Calu3 (cell line): ENCODE results near the gene PLEKHO2. TPM values are rescaled to one million over a fixed set of nuclear protein-coding genes. Genes with fewer than 3 reads are reported as not detected.

Source experiments
- BruUV-seq: library from RNA; stranded (reverse); fragments of 400-500 nt; replicated peaks from 2 replicates; lab custom pipeline; 2021; lab: Mats Ljungman, UMichigan
- CTCF ChIA-PET: fragments of 300-600 bp; sonication (Branson Sonifier 250); formaldehyde crosslinking; loops from one replicate; lab custom pipeline; 2022; ENCODE audit warnings: antibody characterized with exemption; lab: Charles Lee
- DNase-seq: peaks from one replicate; pipeline ENCODE4 v3.0.0; 2022
- H3K27ac Mint-ChIP-seq: one replicate; pipeline ENCODE4 v1.8.0; 2022; ENCODE audit warnings: mixed read lengths; ENCODE audit not compliant: unreplicated experiment
- H3K27me3 Mint-ChIP-seq: one replicate; pipeline ENCODE4 v1.8.0; 2022; ENCODE audit warnings: mixed read lengths; ENCODE audit not compliant: unreplicated experiment
- H3K36me3 Mint-ChIP-seq: one replicate; pipeline ENCODE4 v1.8.0; 2022; ENCODE audit warnings: mild to moderate bottlenecking, moderate library complexity, mixed read lengths; ENCODE audit not compliant: insufficient read depth, unreplicated experiment
- H3K4me1 Mint-ChIP-seq: one replicate; pipeline ENCODE4 v1.8.0; 2022; ENCODE audit warnings: mild to moderate bottlenecking, low read depth, mixed read lengths; ENCODE audit not compliant: unreplicated experiment
- H3K4me3 Mint-ChIP-seq: one replicate; pipeline ENCODE4 v1.8.0; 2022; ENCODE audit warnings: mild to moderate bottlenecking, low read depth, moderate library complexity, mixed read lengths; ENCODE audit not compliant: unreplicated experiment
- H3K9me3 Mint-ChIP-seq: one replicate; pipeline ENCODE4 v1.8.0; 2022; ENCODE audit warnings: low read depth, mixed read lengths; ENCODE audit not compliant: unreplicated experiment
- CTCF ChIP-seq: fragments of 200-600 bp; IDR thresholded peaks from one replicate; pipeline ENCODE4 v1.8.0; 2022; ENCODE audit warnings: antibody characterized with exemption; ENCODE audit not compliant: unreplicated experiment
- intact Hi-C: fragments of 100-400 bp; cut with micrococcal nuclease; formaldehyde crosslinking; loops from one replicate; pipeline ENCODE4 v1.10.0; 2022; ENCODE audit not compliant: unreplicated experiment
- total RNA-seq: library from RNA; stranded (reverse); gene quantifications from 2 replicates; pipeline ENCODE4 v1.2.3, GENCODE V29; 2022

The PLEKHO2 gene
- total RNA-seq, 1 experiment from 2014 or later, result 2.0 TPM

GRCh38 chr15:64883100-64883581 lies 41.4 kb downstream of the PLEKHO2 start:
- H3K9me3 Mint-ChIP-seq, result no peaks in the 10 kb centered on the region

GRCh38 chr15:64883997-64884511 lies 42.3 kb downstream of the PLEKHO2 start:
- Mint-ChIP-seq H3K27me3 (no peaks in the 10 kb centered on the region), H3K27ac (peak overlapping the region; percentile 1), H3K4me3 (no peak overlapping the region), H3K4me1 (peaks cover 13% of the 10 kb centered on the region), H3K36me3 (no peaks in the 10 kb centered on the region), H3K9me3 (no peaks in the 10 kb centered on the region)
- no TSS peak for BruUV-seq
- CTCF ChIA-PET, result no interaction called here
- DNase-seq, result peak; percentile 63
- intact Hi-C loops, result no loop called here
- no peak for TF ChIP-seq CTCF

More at GRCh38 chr15:64883100-64883581, 41.4 kb downstream of the PLEKHO2 start:
- Mint-ChIP-seq H3K27ac (no peak overlapping the region), H3K27me3 (no peaks in the 10 kb centered on the region), H3K4me1 (peaks cover 13% of the 10 kb centered on the region), H3K36me3 (no peaks in the 10 kb centered on the region), H3K4me3 (no peak overlapping the region)
- no peak for DNase-seq
- TF ChIP-seq CTCF, result no peak
- BruUV-seq, result no TSS peak
- intact Hi-C loops, result no loop called here
- CTCF ChIA-PET, result interaction anchor here (0.8 kb wide), 1 partner anchor 187 kb away, joined by 3 read pairs; no protein-coding TSS in a partner anchor

GRCh38 chr15:64884679-64885078 lies 43.0 kb downstream of the PLEKHO2 start:
- no TSS peak for BruUV-seq
- TF ChIP-seq CTCF, result no peak
- CTCF ChIA-PET, result no interaction called here
- intact Hi-C loops, result no loop called here
- peaks cover 13% of the 10 kb centered on the region for H3K4me1 Mint-ChIP-seq
- no peak for DNase-seq
- H3K4me3 Mint-ChIP-seq, result no peak overlapping the region
- H3K36me3 Mint-ChIP-seq, result no peaks in the 10 kb centered on the region
- no peaks in the 10 kb centered on the region for H3K27me3 Mint-ChIP-seq
- H3K27ac Mint-ChIP-seq, result no peak overlapping the region
- no peaks in the 10 kb centered on the region for H3K9me3 Mint-ChIP-seq

- BruUV-seq, result no TSS peak
- Mint-ChIP-seq H3K36me3 (no peaks in the 10 kb centered on the region), H3K27me3 (peaks cover 11% of the 10 kb centered on the region), H3K4me1 (peaks cover 12% of the 10 kb centered on the region), H3K9me3 (no peaks in the 10 kb centered on the region), H3K4me3 (no peak overlapping the region), H3K27ac (no peak overlapping the region)
- intact Hi-C loops, result no loop called here
- DNase-seq, result no peak
- CTCF ChIA-PET, result no interaction called here
- TF ChIP-seq CTCF, result no peak
Observed at GRCh38 chr15:64888336-64888735, 46.6 kb downstream of the PLEKHO2 start.
